GM12878 (cell line): ENCODE data around the gene LRRC3C. TPM values are rescaled to one million over a fixed set of nuclear protein-coding genes. Genes with fewer than 3 reads are reported as not detected.
A peak's percentile ranks its signal among the peaks of the same experiment; 100 is the strongest.

Experiments used
- BMI1 ChIP-seq: fragments of 450-650 bp; IDR thresholded peaks from 2 replicates; pipeline ENCODE4 v1.6.1; 2016; ENCODE audit warnings: mild to moderate bottlenecking, moderate library complexity, borderline replicate concordance
- CEBPZ ChIP-seq: fragments of 150-350 bp; IDR thresholded peaks from 2 replicates; pipeline ENCODE4 v1.6.1; 2016; ENCODE audit warnings: low read depth, low read length
- CREM ChIP-seq: IDR thresholded peaks from 2 replicates; pipeline ENCODE4 v1.6.1; 2014; ENCODE audit warnings: antibody characterized with exemption, low read depth
- ETV6 ChIP-seq, 2 experiments: fragments of 450-650 bp in 1 of 2; IDR thresholded peaks in 1 of 2; conservative IDR thresholded peaks in 1 of 2; 2 replicates each; pipeline ENCODE4 v1.6.1; 2014; ENCODE audit warnings: antibody characterized with exemption in 1 of 2, borderline replicate concordance in 1 of 2, low read depth in 1 of 2, mild to moderate bottlenecking in 1 of 2, moderate library complexity in 1 of 2
- HDAC6 ChIP-seq: fragments of 200-600 bp; sonication (generic); IDR thresholded peaks from one replicate; pipeline ENCODE4 v1.8.0; 2017; ENCODE audit warnings: antibody characterized with exemption; ENCODE audit not compliant: unreplicated experiment
- HDGF ChIP-seq: fragments of 450-650 bp; IDR thresholded peaks from 2 replicates; pipeline ENCODE4 v1.6.1; 2016; ENCODE audit warnings: antibody characterized with exemption
- IRF4 ChIP-seq: IDR thresholded peaks from 2 replicates; pipeline ENCODE4 v1.6.1; 2011; ENCODE audit warnings: low read depth, low read length
- MAX ChIP-seq: IDR thresholded peaks from 2 replicates; pipeline ENCODE4 v1.6.1; 2012; ENCODE audit warnings: low read depth, low read length, improper control_type of control experiment
- MEF2B ChIP-seq: fragments of 450-650 bp; IDR thresholded peaks from 2 replicates; pipeline ENCODE4 v1.6.1; 2018; ENCODE audit warnings: mild to moderate bottlenecking, moderate library complexity; ENCODE audit not compliant: partially characterized antibody, poor library complexity, severe bottlenecking
- MXI1 ChIP-seq: fragments of 150-350 bp; IDR thresholded peaks from 2 replicates; pipeline ENCODE4 v1.6.1; 2011; ENCODE audit warnings: low read depth, mild to moderate bottlenecking, inconsistent platforms, low read length, improper control_type of control experiment
- NBN ChIP-seq: fragments of 450-650 bp; IDR thresholded peaks from 2 replicates; pipeline ENCODE4 v1.6.1; 2016
- NR2C2 ChIP-seq: IDR thresholded peaks from 2 replicates; pipeline ENCODE4 v1.6.1; 2011; ENCODE audit warnings: borderline replicate concordance, low read depth; ENCODE audit not compliant: control insufficient read depth, insufficient read length
- PBX3 ChIP-seq: IDR thresholded peaks from 2 replicates; pipeline ENCODE4 v1.6.1; 2011; ENCODE audit warnings: mild to moderate bottlenecking, low read depth, low read length, moderate library complexity; ENCODE audit not compliant: insufficient replicate concordance
- RAD51 ChIP-seq: fragments of 450-650 bp; IDR thresholded peaks from 2 replicates; pipeline ENCODE4 v1.6.1; 2016; ENCODE audit warnings: moderate library complexity, mild to moderate bottlenecking, inconsistent platforms
- SMAD1 ChIP-seq: fragments of 450-650 bp; IDR thresholded peaks from 2 replicates; pipeline ENCODE4 v1.6.1; 2018; ENCODE audit warnings: mild to moderate bottlenecking, low read depth; ENCODE audit not compliant: partially characterized antibody
- SPI1 ChIP-seq: IDR thresholded peaks from 2 replicates; pipeline ENCODE4 v1.6.1; 2011; ENCODE audit warnings: low read depth, mild to moderate bottlenecking, low read length, moderate library complexity, borderline replicate concordance; ENCODE audit not compliant: insufficient read depth
- TCF7 ChIP-seq: IDR thresholded peaks from 2 replicates; pipeline ENCODE4 v1.6.1; 2014; ENCODE audit warnings: antibody characterized with exemption, borderline replicate concordance
- USF2 ChIP-seq: IDR thresholded peaks from 2 replicates; pipeline ENCODE4 v1.6.1; 2011; ENCODE audit warnings: low read depth, low read length, improper control_type of control experiment, borderline replicate concordance
- WRNIP1 ChIP-seq: IDR thresholded peaks from 2 replicates; pipeline ENCODE4 v1.6.1; 2011; ENCODE audit warnings: low read depth, low read length, improper control_type of control experiment, borderline replicate concordance
- ZNF592 ChIP-seq: fragments of 450-650 bp; IDR thresholded peaks from 2 replicates; pipeline ENCODE4 v1.6.1; 2017; ENCODE audit warnings: mild to moderate bottlenecking, moderate library complexity
- polyA plus RNA-seq, 11 experiments: library from polyadenylated mRNA; depleted of rRNA in 4 of 11; unstranded in 6 of 11; stranded (reverse) in 5 of 11; fragments of >200 nt; fragmentation: Nextera tagmentation in 4 of 11; fragmentation: Illumina TruSeq in 1 of 11; extraction: Ambion mirVana in 4 of 11; extraction: Trizol in 1 of 11; gene quantifications; 1 replicate in 1 of 11; 2 replicates in 10 of 11; pipeline versions ENCODE4 v1.2.1 to v1.2.3, GENCODE V29; 2011 to 2016; ENCODE audit warnings: inconsistent platforms in 2 of 11, missing spikeins in 2 of 11, low read depth in 1 of 11
- total RNA-seq, 4 experiments: library from RNA; depleted of rRNA in 3 of 4; stranded (reverse); fragments of >200 nt in 3 of 4; fragmentation: Illumina TruSeq in 1 of 4; extraction: Trizol in 1 of 4; gene quantifications; 2 replicates each; pipeline versions ENCODE4 v1.2.1 to v1.2.3, GENCODE V29; 2013 to 2021

LRRC3C gene
- total and polyA plus RNA-seq, 10 of the 15 experiments (the other 5 are each of a cell fraction or from before 2014, with no cell fraction given): not detected

- TF ChIP-seq CEBPZ (no peak), SMAD1 (no peak), WRNIP1 (no peak), MEF2B (no peak), MXI1 (no peak), SPI1 (no peak), HDGF (no peak), CREM (peak; percentile 74), HDAC6 (no peak), ZNF592 (no peak), BMI1 (no peak), RAD51 (no peak), TCF7 (no peak), USF2 (no peak), NBN (no peak), IRF4 (no peak), NR2C2 (no peak), MAX (no peak), PBX3 (peak; percentile 81), ETV6 (conservative IDR thresholded peaks at IDR 0.05 in 1 of 2, IDR thresholded peaks at IDR 0.05 in 1 of 2; ENCODE audit: borderline replicate concordance in 1 of 2, low read depth in 1 of 2) (peak in 1 of 2 experiments; percentile 64; a peak in 1 of 4 replicates)
Observed at GRCh38 chr17:39928858-39929645, 1.5 kb downstream of the LRRC3C start (continued).
